GM12878 (cell line): ENCODE results near the gene COQ3. TPM values are rescaled to one million over a fixed set of nuclear protein-coding genes. Genes with fewer than 3 reads are reported as not detected.
A peak's percentile ranks its signal among the peaks of the same experiment; 100 is the strongest.

Experiments used
- ATAC-seq: fragments of 200-7000 bp; cut with Tn5 transposase; 3 replicates; pipeline ENCODE4 v1.9.1; 2020; ENCODE audit warnings: mild to moderate bottlenecking, moderate library complexity
- BruUV-seq: library from RNA; stranded (reverse); fragments of 400-500 nt; replicated peaks from 2 replicates; lab custom pipeline; 2021; lab: Mats Ljungman, UMichigan
- CTCF ChIA-PET: fragments of 300-600 bp; sonication (Branson Sonifier 250); formaldehyde crosslinking; extraction: SDS; loops from one replicate; lab custom pipeline; 2021; ENCODE audit warnings: inconsistent platforms; lab: Yijun Ruan, JAX
- POLR2A ChIA-PET: fragments of 350-600 bp; formaldehyde crosslinking; extraction: SDS; loops from one replicate; lab custom pipeline; 2021; ENCODE audit warnings: inconsistent platforms; lab: Charles Lee
- RAD21 ChIA-PET: fragments of 300-600 bp; sonication (Branson Sonifier 250); formaldehyde crosslinking; loops from one replicate; lab custom pipeline; 2023; ENCODE audit warnings: antibody characterized with exemption; ENCODE audit not compliant: unreplicated experiment; lab: Charles Lee
- SMC1A ChIA-PET: fragments of 300-600 bp; sonication (Branson Sonifier 250); formaldehyde crosslinking; loops from one replicate; lab custom pipeline; 2023; ENCODE audit not compliant: unreplicated experiment, uncharacterized antibody; lab: Charles Lee
- DNase-seq: peaks from one replicate; pipeline ENCODE4 v3.0.0-alpha.2; 2011; ENCODE audit warnings: low read depth, low spot score
- FAIRE-seq: peaks from 3 replicates; lab custom pipeline; 2011; peaks lifted over from hg19 to GRCh38; lab: Jason Lieb, UNC
- H2AFZ ChIP-seq: 2 replicates; pipeline ENCODE4 v1.6.0; 2011; ENCODE audit warnings: low read depth, low read length, control low read depth; ENCODE audit not compliant: control insufficient read depth
- H3K27ac ChIP-seq: 2 replicates; pipeline ENCODE4 v1.5.1; 2011; ENCODE audit warnings: control low read depth; ENCODE audit not compliant: control insufficient read depth, insufficient read depth
- H3K27me3 ChIP-seq, 2 experiments: replicated peaks in 1 of 2; 2 replicates each; pipeline versions ENCODE4 v1.6.0 to v1.6.1; 2011; ENCODE audit warnings: low read length in 1 of 2; ENCODE audit not compliant: control insufficient read depth in 2 of 2, insufficient read depth in 2 of 2
- H3K36me3 ChIP-seq, 2 experiments: 2 replicates each; pipeline ENCODE4 v1.5.1; 2011; ENCODE audit warnings: low read length in 1 of 2; ENCODE audit not compliant: control insufficient read depth in 2 of 2, insufficient read depth in 2 of 2
- H3K4me1 ChIP-seq: 2 replicates; pipeline ENCODE4 v1.6.1; 2011; ENCODE audit warnings: mild to moderate bottlenecking, low read length, moderate library complexity, mixed read lengths; ENCODE audit not compliant: control insufficient read depth, insufficient read depth
- H3K4me2 ChIP-seq: 2 replicates; pipeline ENCODE4 v1.6.0; 2011; ENCODE audit warnings: control low read depth; ENCODE audit not compliant: control insufficient read depth, insufficient read depth
- H3K4me3 ChIP-seq: fragments of 200-600 bp; sonication (generic); 2 replicates; pipeline ENCODE4 v1.5.1; 2016
- H3K79me2 ChIP-seq: 2 replicates; pipeline ENCODE4 v1.6.0; 2011; ENCODE audit warnings: low read length; ENCODE audit not compliant: control insufficient read depth, insufficient read depth
- H3K9ac ChIP-seq: 2 replicates; pipeline ENCODE4 v1.8.0; 2011; ENCODE audit warnings: low read length, control low read depth, mixed read lengths; ENCODE audit not compliant: control insufficient read depth, insufficient read depth
- H3K9me3 ChIP-seq: replicated peaks from 3 replicates; pipeline ENCODE4 v1.5.1; 2011; ENCODE audit warnings: mild to moderate bottlenecking, low read length; ENCODE audit not compliant: control insufficient read depth, insufficient read depth
- H4K20me1 ChIP-seq: 2 replicates; pipeline ENCODE4 v1.6.0; 2011; ENCODE audit not compliant: control insufficient read depth, insufficient read depth
- GABPA ChIP-seq: IDR thresholded peaks from 2 replicates; pipeline ENCODE4 v1.6.1; 2014; ENCODE audit warnings: antibody characterized with exemption, low read depth, mild to moderate bottlenecking, inconsistent platforms
- JUNB ChIP-seq: IDR thresholded peaks from 2 replicates; pipeline ENCODE4 v1.6.1; 2016; ENCODE audit warnings: antibody characterized with exemption, mild to moderate bottlenecking
- RBBP5 ChIP-seq: fragments of 200-600 bp; sonication (generic); conservative IDR thresholded peaks from 2 replicates; pipeline ENCODE4 v1.6.1; 2016
- RUNX3 ChIP-seq: IDR thresholded peaks from 2 replicates; pipeline ENCODE4 v1.6.1; 2012; ENCODE audit warnings: low read length, inconsistent platforms
- ZNF24 ChIP-seq: fragments of 450-650 bp; IDR thresholded peaks from 2 replicates; pipeline ENCODE4 v1.6.1; 2017; ENCODE audit warnings: antibody characterized with exemption, mild to moderate bottlenecking
- WGBS: methylation state at CpG from one replicate; pipeline ENCODE4 v1.1.6; 2016; ENCODE audit warnings: low lambda C conversion rate; ENCODE audit not compliant: insufficient replicate concordance, insufficient coverage; ENCODE audit errors: missing lambda C conversion rate; 5-methylcytosine and 5-hydroxymethylcytosine counted together
- in situ Hi-C: fragments of 300-500 bp; cut with MboI; formaldehyde crosslinking; loops from 9 replicates; pipeline ENCODE4 v1.14.3; 2018; ENCODE audit warnings: mixed read lengths
- intact Hi-C: fragments of 100-400 bp; cut with micrococcal nuclease; formaldehyde crosslinking; loops from one replicate; pipeline ENCODE4 v1.14.2; 2022; ENCODE audit not compliant: unreplicated experiment
- polyA plus RNA-seq, 11 experiments: library from polyadenylated mRNA; depleted of rRNA in 4 of 11; unstranded in 6 of 11; stranded (reverse) in 5 of 11; fragments of >200 nt; fragmentation: Nextera tagmentation in 4 of 11; fragmentation: Illumina TruSeq in 1 of 11; extraction: Ambion mirVana in 4 of 11; extraction: Trizol in 1 of 11; gene quantifications; 1 replicate in 1 of 11; 2 replicates in 10 of 11; pipeline versions ENCODE4 v1.2.1 to v1.2.3, GENCODE V29; 2011 to 2016; ENCODE audit warnings: inconsistent platforms in 2 of 11, missing spikeins in 2 of 11, low read depth in 1 of 11
- total RNA-seq, 4 experiments: library from RNA; depleted of rRNA in 3 of 4; stranded (reverse); fragments of >200 nt in 3 of 4; fragmentation: Illumina TruSeq in 1 of 4; extraction: Trizol in 1 of 4; gene quantifications; 2 replicates each; pipeline versions ENCODE4 v1.2.1 to v1.2.3, GENCODE V29; 2013 to 2021

Gene COQ3
- total and polyA plus RNA-seq, 10 of the 15 experiments (the other 5 are each of a cell fraction or from before 2014, with no cell fraction given) = 9.3 to 50.6 (median 16.0) TPM

- no TSS peak for BruUV-seq
- POLR2A ChIA-PET = no interaction called here
- intact Hi-C loops = no loop called here
- H3K79me2 ChIP-seq = no peaks in the 10 kb centered on the region
- RAD21 ChIA-PET = interaction anchor here (3.0 kb wide), 1 partner anchor 14 kb away, joined by 7 read pairs; no protein-coding TSS in a partner anchor
- no peak overlapping the region for H2AFZ ChIP-seq
- no peak overlapping the region for H3K4me2 ChIP-seq
- SMC1A ChIA-PET = interaction anchor here (1.2 to 2.2 kb wide), 3 partner anchors 10 to 17 kb away, joined by 4 to 5 read pairs (median 4); no protein-coding TSS in a partner anchor
- in situ Hi-C loops = no loop called here
- ATAC-seq = peak; percentile 53
- H3K4me1 ChIP-seq = no peaks in the 10 kb centered on the region
- H4K20me1 ChIP-seq = no peaks in the 10 kb centered on the region
- H3K9ac ChIP-seq = no peak overlapping the region
- no peak overlapping the region for H3K27ac ChIP-seq
- no peak for FAIRE-seq
- 1% methylated on average over 3 of the region's 3 CpGs for WGBS
- DNase-seq = no peak
- TF ChIP-seq JUNB = peak; percentile 21; the same call in 1 of the 2 replicates
- no peak for TF ChIP-seq GABPA
- CTCF ChIA-PET = interaction anchor here (1.1 to 1.3 kb wide), 6 partner anchors 14 to 403 kb away, joined by 3 to 6 read pairs (median 4); no protein-coding TSS in a partner anchor
- H3K9me3 ChIP-seq = no peaks in the 10 kb centered on the region
- no peaks in the 10 kb centered on the region for H3K36me3 ChIP-seq
- H3K27me3 ChIP-seq = peaks cover 6 to 12% of the 10 kb centered on the region in 2 experiments
- H3K4me3 ChIP-seq = no peak overlapping the region
These were observed 49.7 kb downstream of the COQ3 start for GRCh38 chr6:99344289-99344688.

GRCh38 chr6:99341862-99342455, 52.0 kb downstream of the COQ3 start:
- Histone ChIP-seq H4K20me1 (no peaks in the 10 kb centered on the region), H3K4me1 (no peaks in the 10 kb centered on the region), H3K27ac (no peak overlapping the region), H3K36me3 (no peaks in the 10 kb centered on the region), H3K79me2 (no peaks in the 10 kb centered on the region), H2AFZ (no peak overlapping the region), H3K27me3 (no peaks in the 10 kb centered on the region; a peak in 2 of 4 replicates), H3K4me2 (no peak overlapping the region), H3K9ac (no peak overlapping the region), H3K4me3 (no peak overlapping the region), H3K9me3 (no peaks in the 10 kb centered on the region)
- TF ChIP-seq ZNF24 (no peak), RBBP5 (no peak), RUNX3 (peak; percentile 73)
- intact Hi-C loops = no loop called here
- RAD21 ChIA-PET = no interaction called here
- POLR2A ChIA-PET = interaction anchor here (0.7 kb wide), 1 partner anchor 455 kb away, joined by 3 read pairs; no protein-coding TSS in a partner anchor
- no TSS peak for BruUV-seq
- CTCF ChIA-PET = interaction anchor here (0.9 kb wide), 1 partner anchor 12 kb away, joined by 3 read pairs; no protein-coding TSS in a partner anchor
- SMC1A ChIA-PET = no interaction called here
- in situ Hi-C loops = no loop called here
- ATAC-seq (peak; percentile 75), FAIRE-seq (peak; percentile 66), DNase-seq (no peak)
- 36% methylated on average over 4 of the region's 5 CpGs for WGBS
